Lower leg skin (tissue), 4 donors: ENCODE measurements around the gene GPR18. TPM values are rescaled to one million over a fixed set of nuclear protein-coding genes. Genes with fewer than 3 reads are reported as not detected.

Source experiments
- DNase-seq, 2 donors: peaks; one replicate each; pipeline ENCODE4 v3.0.0-alpha.2; 2019; ENCODE audit warnings: low spot score in 2 of 2
- H3K4me3 ChIP-seq: fragments of 200-600 bp; sonication (generic); 2 replicates; pipeline ENCODE4 v1.5.1; 2017; ENCODE audit warnings: mild to moderate bottlenecking, low read depth; ENCODE audit not compliant: poor library complexity, severe bottlenecking
- POLR2A ChIP-seq, 2 donors: fragments of 450-650 bp; IDR thresholded peaks; one replicate each; pipeline ENCODE4 v1.6.1; 2016 to 2017; ENCODE audit warnings: antibody characterized with exemption in 2 of 2, mild to moderate bottlenecking in 1 of 2, moderate library complexity in 1 of 2
- WGBS, 2 donors: methylation state at CpG; one replicate each; pipeline ENCODE4 v1.1.5; 2018; 5-methylcytosine and 5-hydroxymethylcytosine counted together
- intact Hi-C: fragments of 100-400 bp; cut with DNase I; formaldehyde crosslinking; loops from one replicate; pipeline ENCODE4 v1.15.0; 2023; ENCODE audit warnings: low total_unique reads
- total RNA-seq, 4 donors: library from RNA; depleted of rRNA; stranded (reverse); fragments of >200 nt; gene quantifications; one replicate each; pipeline ENCODE4 v1.1.0, GENCODE V29; 2016
- TF ChIP-seq, protein P1 (sequence below), 3 donors: fragments of 450-650 bp; IDR thresholded peaks; one replicate each; pipeline ENCODE4 v1.5.1; 2016; ENCODE audit warnings: antibody characterized with exemption in 3 of 3, mild to moderate bottlenecking in 3 of 3, moderate library complexity in 2 of 3

The GPR18 gene
- total RNA-seq, 4 donors from 2014 or later = not detected

- intact Hi-C loops = no loop called here
- TF ChIP-seq, protein P1, sequence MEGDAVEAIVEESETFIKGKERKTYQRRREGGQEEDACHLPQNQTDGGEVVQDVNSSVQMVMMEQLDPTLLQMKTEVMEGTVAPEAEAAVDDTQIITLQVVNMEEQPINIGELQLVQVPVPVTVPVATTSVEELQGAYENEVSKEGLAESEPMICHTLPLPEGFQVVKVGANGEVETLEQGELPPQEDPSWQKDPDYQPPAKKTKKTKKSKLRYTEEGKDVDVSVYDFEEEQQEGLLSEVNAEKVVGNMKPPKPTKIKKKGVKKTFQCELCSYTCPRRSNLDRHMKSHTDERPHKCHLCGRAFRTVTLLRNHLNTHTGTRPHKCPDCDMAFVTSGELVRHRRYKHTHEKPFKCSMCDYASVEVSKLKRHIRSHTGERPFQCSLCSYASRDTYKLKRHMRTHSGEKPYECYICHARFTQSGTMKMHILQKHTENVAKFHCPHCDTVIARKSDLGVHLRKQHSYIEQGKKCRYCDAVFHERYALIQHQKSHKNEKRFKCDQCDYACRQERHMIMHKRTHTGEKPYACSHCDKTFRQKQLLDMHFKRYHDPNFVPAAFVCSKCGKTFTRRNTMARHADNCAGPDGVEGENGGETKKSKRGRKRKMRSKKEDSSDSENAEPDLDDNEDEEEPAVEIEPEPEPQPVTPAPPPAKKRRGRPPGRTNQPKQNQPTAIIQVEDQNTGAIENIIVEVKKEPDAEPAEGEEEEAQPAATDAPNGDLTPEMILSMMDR (IDR thresholded peaks at IDR 0.05) = no peak
- TF ChIP-seq POLR2A (IDR thresholded peaks at IDR 0.05) = no peak
- 58 to 61% methylated on average over 7 of the region's 7 CpGs for WGBS, 2 donors
- DNase-seq = no peak
- H3K4me3 ChIP-seq = no peak overlapping the region
Observed at GRCh38 chr13:99294958-99295357, 36.8 kb upstream of the GPR18 start.

DNA sequence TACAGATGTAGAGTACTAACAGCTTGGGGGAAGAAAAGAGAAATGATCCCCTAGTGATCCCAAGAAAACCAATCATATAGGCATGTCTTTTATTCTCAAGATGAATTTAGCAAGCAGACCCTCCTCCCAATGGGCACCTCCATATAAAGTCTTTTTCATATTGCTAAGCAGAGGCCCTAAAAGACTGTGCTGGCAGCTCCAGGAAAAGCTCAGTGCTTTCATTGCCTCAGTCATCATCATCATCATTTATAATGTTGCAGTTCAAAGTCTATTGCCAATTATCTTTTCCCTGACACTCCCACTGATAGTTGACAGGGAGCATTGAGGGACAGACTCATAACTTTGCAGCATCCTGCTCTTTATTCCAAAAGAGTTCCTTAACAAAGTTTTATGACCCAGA, 36.0 kb upstream of the GPR18 start:
- no peak overlapping the region for H3K4me3 ChIP-seq
- TF ChIP-seq, protein P1 (IDR thresholded peaks at IDR 0.05) = no peak
- TF ChIP-seq POLR2A (IDR thresholded peaks at IDR 0.05) = no peak
- no peak for DNase-seq
- intact Hi-C loops = no loop called here

GRCh38 chr13:99293178-99293577, 35.0 kb upstream of the GPR18 start:
- no peak for DNase-seq
- intact Hi-C loops = no loop called here
- 87 to 88% methylated on average over 2 of the region's 2 CpGs for WGBS, 2 donors
- TF ChIP-seq, protein P1 (IDR thresholded peaks at IDR 0.05) = no peak
- no peak for TF ChIP-seq POLR2A (IDR thresholded peaks at IDR 0.05)
- H3K4me3 ChIP-seq = no peak overlapping the region

- WGBS, 2 donors = 65 to 67% methylated on average over 3 of the region's 3 CpGs
- no peak overlapping the region for H3K4me3 ChIP-seq
- intact Hi-C loops = no loop called here
- DNase-seq = no peak
- TF ChIP-seq, protein P1 (IDR thresholded peaks at IDR 0.05) = no peak
- TF ChIP-seq POLR2A (IDR thresholded peaks at IDR 0.05) = no peak
Observed at GRCh38 chr13:99290894-99291293, 32.7 kb upstream of the GPR18 start.

- TF ChIP-seq, protein P1 (IDR thresholded peaks at IDR 0.05) = no peak
- no peak for TF ChIP-seq POLR2A (IDR thresholded peaks at IDR 0.05)
- WGBS, 2 donors = 69 to 76% methylated on average over 7 of the region's 7 CpGs
- DNase-seq = no peak
- no peak overlapping the region for H3K4me3 ChIP-seq
- intact Hi-C loops = no loop called here
Observed at GRCh38 chr13:99289674-99290337, 31.6 kb upstream of the GPR18 start.

DNA sequence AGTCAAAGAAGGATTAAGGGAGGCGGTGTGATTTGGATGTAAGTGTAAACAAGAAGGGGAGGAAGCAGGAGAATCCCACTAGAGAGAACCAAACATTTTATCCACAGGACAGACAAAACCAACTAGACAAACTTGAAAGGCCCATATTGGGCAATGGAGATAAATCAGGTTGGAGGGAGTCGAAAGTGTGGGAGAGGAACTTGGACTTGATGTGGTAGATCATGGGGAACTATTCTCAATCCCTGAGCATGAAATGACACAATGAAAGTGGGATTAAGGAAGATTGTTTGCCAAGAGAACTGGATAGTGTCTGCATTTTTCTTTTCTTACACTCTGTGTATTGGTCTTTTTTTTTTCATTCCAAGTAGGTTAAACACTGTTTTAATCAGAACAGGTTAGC, 31.1 kb upstream of the GPR18 start:
- intact Hi-C loops = no loop called here
- WGBS, 2 donors = 76 to 92% methylated on average over 2 of the region's 2 CpGs
- no peak for DNase-seq
- TF ChIP-seq, protein P1 (IDR thresholded peaks at IDR 0.05) = no peak
- TF ChIP-seq POLR2A (IDR thresholded peaks at IDR 0.05) = no peak
- no peak overlapping the region for H3K4me3 ChIP-seq
